Activated T-cell treated with anti-CD3 and anti-CD28 coated beads, Interleukin-2, amount 50 U/mL, for 72 hours (primary cell): ENCODE results near the gene DNM1L. TPM values are rescaled to one million over a fixed set of nuclear protein-coding genes. Genes with fewer than 3 reads are reported as not detected.
"Not testable (repeated sequence)": the region's sequence is repeated elsewhere in the genome, so short reads cannot be mapped to it uniquely, and the experiment has no call there.

Experiments used
- ATAC-seq, 2 donors: fragments of 150-1000 bp; cut with Tn5 transposase; replicated peaks in 1 of 2; 2 replicates each; pipeline ENCODE4 v1.10.0; 2021; ENCODE audit warnings: moderate library complexity in 2 of 2, mild to moderate bottlenecking in 1 of 2
- DNase-seq, 2 donors: peaks; one replicate each; pipeline ENCODE4 v3.0.0; 2021 to 2022; ENCODE audit warnings: mixed read lengths in 1 of 2
- H3K27ac Mint-ChIP-seq: one replicate; pipeline ENCODE4 v1.8.0; 2022; ENCODE audit warnings: mild to moderate bottlenecking, moderate library complexity, mixed read lengths
- H3K27me3 Mint-ChIP-seq: one replicate; pipeline ENCODE4 v1.8.0; 2022; ENCODE audit warnings: low read depth, mixed read lengths
- H3K36me3 Mint-ChIP-seq, 2 donors: one replicate each; pipeline ENCODE4 v1.8.0; 2022; ENCODE audit warnings: mixed read lengths in 2 of 2, mild to moderate bottlenecking in 1 of 2; ENCODE audit not compliant: insufficient read depth in 2 of 2
- H3K4me1 Mint-ChIP-seq: one replicate; pipeline ENCODE4 v1.8.0; 2022; ENCODE audit warnings: low read depth, mixed read lengths
- H3K4me3 Mint-ChIP-seq, 2 donors: one replicate each; pipeline ENCODE4 v1.8.0; 2022; ENCODE audit warnings: mild to moderate bottlenecking in 2 of 2, mixed read lengths in 2 of 2, moderate library complexity in 2 of 2
- H3K9me3 Mint-ChIP-seq, 2 donors: one replicate each; pipeline ENCODE4 v1.8.0; 2022; ENCODE audit warnings: mixed read lengths in 2 of 2
- total RNA-seq, 2 donors: library from RNA; stranded (reverse); gene quantifications; one replicate each; pipeline ENCODE4 v1.2.3, GENCODE V29; 2022

Gene DNM1L
- total RNA-seq, 2 donors from 2014 or later: 60.0 to 60.3 TPM

DNA sequence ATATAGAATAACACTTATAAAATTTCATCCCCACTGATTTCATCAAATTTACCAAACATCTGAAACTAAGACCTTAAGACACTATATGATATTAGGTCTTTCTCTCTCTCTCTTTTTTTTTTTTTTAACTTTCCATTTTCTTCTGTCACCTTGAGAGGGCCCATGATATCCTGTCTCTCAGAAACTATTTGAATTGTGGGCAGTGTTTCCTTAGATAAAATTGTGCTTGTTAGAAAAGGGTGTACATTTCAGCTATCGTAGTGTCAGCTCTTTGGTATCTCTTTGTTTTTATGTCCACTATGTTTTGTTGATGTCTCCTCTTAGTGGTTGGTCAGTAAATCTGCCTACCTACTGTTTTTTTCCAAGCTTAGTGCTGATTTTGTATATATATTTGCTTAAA is 23.8 kb downstream of the DNM1L start:
- Mint-ChIP-seq H3K4me1 (peaks cover 6% of the 10 kb centered on the region), H3K9me3 (no peaks in the 10 kb centered on the region), H3K27ac (peak overlapping the region; percentile 59), H3K27me3 (no peaks in the 10 kb centered on the region), H3K36me3 (no peaks in the 10 kb centered on the region), H3K4me3 (no peak overlapping the region)
- no peak for ATAC-seq
- DNase-seq: no peak

GRCh38 chr12:32705783-32706182 is 26.7 kb downstream of the DNM1L start:
- H3K27ac Mint-ChIP-seq: peak overlapping the region; percentile 54
- ATAC-seq: no peak
- H3K4me1 Mint-ChIP-seq: peaks cover 6% of the 10 kb centered on the region
- no peaks in the 10 kb centered on the region for H3K9me3 Mint-ChIP-seq
- H3K36me3 Mint-ChIP-seq: no peaks in the 10 kb centered on the region
- no peaks in the 10 kb centered on the region for H3K27me3 Mint-ChIP-seq
- DNase-seq: no peak
- H3K4me3 Mint-ChIP-seq: no peak overlapping the region

- H3K9me3 Mint-ChIP-seq: no peaks in the 10 kb centered on the region
- no peaks in the 10 kb centered on the region for H3K27me3 Mint-ChIP-seq
- peak overlapping the region in 1 of 2 donors; percentile 34 for H3K4me3 Mint-ChIP-seq
- H3K4me1 Mint-ChIP-seq: peaks cover 6% of the 10 kb centered on the region
- peak overlapping the region; percentile 59 for H3K27ac Mint-ChIP-seq
- peak in 1 of 2 donors; percentile 75 for ATAC-seq
- no peak for DNase-seq
- H3K36me3 Mint-ChIP-seq: no peaks in the 10 kb centered on the region
Observed at GRCh38 chr12:32706335-32707024, 27.4 kb downstream of the DNM1L start.

DNA sequence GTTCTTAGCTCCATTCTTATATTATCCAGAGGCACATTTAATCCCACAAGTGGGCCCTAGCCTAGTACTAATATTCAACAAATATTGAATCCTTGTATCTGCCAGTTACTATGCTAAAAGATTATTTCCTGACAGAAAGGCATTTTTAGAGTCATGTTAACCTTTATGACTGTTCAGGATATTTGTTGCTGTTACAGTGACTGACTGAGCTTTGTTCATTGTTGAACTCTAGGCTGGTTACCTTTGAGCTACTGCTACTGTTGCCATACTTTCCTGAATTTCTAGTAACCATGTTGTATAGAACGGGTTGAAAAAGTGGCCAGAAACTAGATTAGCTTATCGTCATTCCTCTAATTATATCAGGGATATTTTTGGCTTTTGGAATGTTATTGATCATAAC is 29.8 kb downstream of the DNM1L start:
- H3K27ac Mint-ChIP-seq: no peak overlapping the region
- no peak for ATAC-seq
- H3K9me3 Mint-ChIP-seq: no peaks in the 10 kb centered on the region

GRCh38 chr12:32714772-32715171 is 35.7 kb downstream of the DNM1L start:
- H3K4me3 Mint-ChIP-seq: no peak overlapping the region
- ATAC-seq (no peak), DNase-seq (no peak)
- H3K9me3 Mint-ChIP-seq: no peaks in the 10 kb centered on the region
- H3K27me3 Mint-ChIP-seq: no peaks in the 10 kb centered on the region
- peaks cover 4 to 7% of the 10 kb centered on the region in 2 donors for H3K36me3 Mint-ChIP-seq
- H3K27ac Mint-ChIP-seq: no peak overlapping the region
- H3K4me1 Mint-ChIP-seq: no peaks in the 10 kb centered on the region

More for the DNA sequence above, 29.8 kb downstream of the DNM1L start:
- Mint-ChIP-seq H3K27me3 (no peaks in the 10 kb centered on the region), H3K4me3 (no peak overlapping the region), H3K4me1 (peaks cover 6% of the 10 kb centered on the region), H3K36me3 (peaks cover 2 to 6% of the 10 kb centered on the region in 2 donors)
- DNase-seq: no peak

- Mint-ChIP-seq H3K4me3 (no peak overlapping the region), H3K27ac (peak overlapping the region; percentile 63), H3K9me3 (no peaks in the 10 kb centered on the region), H3K27me3 (no peaks in the 10 kb centered on the region), H3K36me3 (peaks cover 1 to 2% of the 10 kb centered on the region in 2 donors), H3K4me1 (no peaks in the 10 kb centered on the region)
- DNase-seq (no peak), ATAC-seq (no peak)
Observed at GRCh38 chr12:32718926-32719325, 39.8 kb downstream of the DNM1L start.

DNA sequence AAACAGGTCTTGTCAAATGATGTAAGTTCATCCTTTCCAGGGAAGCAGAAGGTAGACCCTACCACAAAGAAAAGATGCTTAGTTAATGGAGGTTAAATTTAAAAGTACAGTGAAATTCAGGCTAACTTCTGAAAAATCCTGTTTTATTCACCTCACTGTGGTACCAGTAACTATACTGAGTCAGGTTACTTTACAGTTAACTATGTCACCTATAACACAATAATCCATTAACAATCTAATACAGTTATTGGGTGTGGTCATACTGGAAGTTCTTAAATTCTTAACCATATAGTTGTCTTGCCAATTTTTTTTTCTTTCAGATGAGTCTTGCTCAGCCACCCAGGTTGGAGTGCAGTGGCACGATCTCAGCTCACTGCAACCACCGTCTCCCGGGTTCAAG is 46.2 kb downstream of the DNM1L start:
- H3K9me3 Mint-ChIP-seq, ATAC-seq, DNase-seq, H3K4me1 Mint-ChIP-seq, H3K27me3 Mint-ChIP-seq, H3K4me3 Mint-ChIP-seq, H3K27ac Mint-ChIP-seq: not testable (repeated sequence)
- peaks cover 5 to 11% of the 10 kb centered on the region in 2 donors for H3K36me3 Mint-ChIP-seq

DNA sequence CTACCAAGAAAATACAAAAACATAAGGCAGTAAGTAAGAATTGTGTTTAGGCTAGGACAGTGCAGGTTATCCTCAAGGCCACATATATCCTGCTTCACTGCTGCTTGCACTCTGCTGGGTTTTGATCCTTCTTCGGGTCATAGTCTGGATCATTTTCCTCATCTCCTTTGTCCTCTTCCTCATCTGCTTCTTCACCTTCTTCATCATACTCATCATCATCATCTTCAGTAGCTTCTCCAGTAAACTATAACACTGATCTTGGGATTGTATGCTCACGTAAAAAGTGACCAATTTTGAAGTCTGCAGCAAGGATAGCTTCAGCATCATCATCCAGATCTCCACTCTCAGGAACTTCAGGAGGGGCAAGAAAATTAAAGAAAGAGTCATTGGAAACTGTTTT is 47.2 kb downstream of the DNM1L start:
- Mint-ChIP-seq H3K36me3 (peaks cover 5 to 11% of the 10 kb centered on the region in 2 donors), H3K27me3 (no peaks in the 10 kb centered on the region), H3K27ac (peak overlapping the region; percentile 36), H3K4me1 (peaks cover 7% of the 10 kb centered on the region), H3K4me3 (no peak overlapping the region), H3K9me3 (no peaks in the 10 kb centered on the region)
- DNase-seq (no peak), ATAC-seq (no peak)

- Mint-ChIP-seq H3K4me1 (peaks cover 7% of the 10 kb centered on the region), H3K27me3 (no peaks in the 10 kb centered on the region), H3K4me3 (no peak overlapping the region), H3K36me3 (peaks cover 5 to 12% of the 10 kb centered on the region in 2 donors), H3K27ac (peak overlapping the region; percentile 56), H3K9me3 (no peaks in the 10 kb centered on the region)
- DNase-seq (no peak), ATAC-seq (no peak)
Observed at GRCh38 chr12:32727237-32727636, 48.1 kb downstream of the DNM1L start.

DNA sequence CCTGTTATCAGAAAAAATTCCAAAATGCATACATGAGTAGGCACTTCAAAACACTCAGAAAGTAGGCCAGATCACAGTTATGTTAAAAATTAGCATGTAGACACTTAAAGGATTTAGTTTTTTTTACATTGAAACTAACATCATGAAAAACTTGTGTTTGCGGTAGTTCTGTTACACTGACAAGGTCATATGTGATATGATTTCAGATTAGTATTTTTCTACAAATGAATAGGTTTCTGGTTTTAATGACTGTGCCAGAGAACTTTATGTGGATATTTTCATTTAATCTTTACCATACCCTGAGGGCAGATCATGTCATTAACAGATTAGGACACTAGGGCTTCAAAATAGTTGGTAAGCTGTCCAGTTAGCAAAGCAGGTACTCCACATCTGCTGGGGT is 55.9 kb downstream of the DNM1L start:
- no peaks in the 10 kb centered on the region for H3K27me3 Mint-ChIP-seq
- no peak for ATAC-seq
- H3K4me1 Mint-ChIP-seq: peaks cover 2% of the 10 kb centered on the region
- H3K9me3 Mint-ChIP-seq: no peaks in the 10 kb centered on the region
- H3K36me3 Mint-ChIP-seq: peaks cover 0 to 19% of the 10 kb centered on the region in 2 donors
- H3K27ac Mint-ChIP-seq: no peak overlapping the region
- DNase-seq: no peak
- H3K4me3 Mint-ChIP-seq: no peak overlapping the region

DNA sequence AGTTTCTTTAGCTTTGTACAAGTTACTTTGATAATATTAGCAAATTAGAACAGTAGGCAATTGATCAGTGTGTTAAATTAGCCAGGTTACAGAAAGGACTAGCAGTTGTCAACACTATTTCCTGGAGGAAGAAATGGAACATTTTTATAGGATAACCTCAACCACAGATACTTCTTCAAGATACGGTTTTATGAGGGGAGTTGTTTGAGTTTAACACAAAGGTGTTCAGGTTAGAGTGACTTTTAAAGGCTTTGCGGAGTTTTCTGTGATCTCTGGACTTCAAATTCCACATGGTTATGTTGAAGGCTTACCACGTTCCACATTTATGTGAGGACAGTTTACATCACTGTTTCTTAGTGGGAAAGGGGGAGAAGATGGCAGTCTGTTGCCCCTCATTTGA is 57.3 kb downstream of the DNM1L start:
- no peak for ATAC-seq
- no peak for DNase-seq
- peaks cover 0 to 22% of the 10 kb centered on the region in 2 donors for H3K36me3 Mint-ChIP-seq
- H3K27me3 Mint-ChIP-seq: no peaks in the 10 kb centered on the region
- H3K4me3 Mint-ChIP-seq: no peak overlapping the region
- H3K27ac Mint-ChIP-seq: peak overlapping the region; percentile 69
- H3K9me3 Mint-ChIP-seq: no peaks in the 10 kb centered on the region
- no peaks in the 10 kb centered on the region for H3K4me1 Mint-ChIP-seq

DNA sequence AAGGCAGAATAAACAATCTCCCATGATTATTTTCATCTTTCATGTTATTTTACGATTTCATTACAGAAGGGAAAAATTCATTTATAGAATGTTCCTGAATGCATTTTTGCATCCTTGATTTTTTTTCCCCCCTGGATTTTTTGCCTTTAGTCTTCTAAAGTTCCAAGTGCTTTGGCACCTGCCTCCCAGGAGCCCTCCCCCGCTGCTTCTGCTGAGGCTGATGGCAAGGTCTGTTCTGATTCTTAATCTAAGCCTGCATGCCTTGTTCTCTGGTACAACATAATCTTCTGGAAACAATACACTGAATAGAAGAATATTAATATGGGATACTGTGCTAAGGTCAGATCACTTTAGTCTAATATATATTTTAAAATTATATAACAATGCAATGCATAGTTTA is 58.6 kb downstream of the DNM1L start:
- Mint-ChIP-seq H3K4me1 (no peaks in the 10 kb centered on the region), H3K9me3 (no peaks in the 10 kb centered on the region), H3K36me3 (peaks cover 1 to 23% of the 10 kb centered on the region in 2 donors), H3K27me3 (no peaks in the 10 kb centered on the region), H3K27ac (no peak overlapping the region), H3K4me3 (no peak overlapping the region)
- ATAC-seq (no peak), DNase-seq (no peak)

DNA sequence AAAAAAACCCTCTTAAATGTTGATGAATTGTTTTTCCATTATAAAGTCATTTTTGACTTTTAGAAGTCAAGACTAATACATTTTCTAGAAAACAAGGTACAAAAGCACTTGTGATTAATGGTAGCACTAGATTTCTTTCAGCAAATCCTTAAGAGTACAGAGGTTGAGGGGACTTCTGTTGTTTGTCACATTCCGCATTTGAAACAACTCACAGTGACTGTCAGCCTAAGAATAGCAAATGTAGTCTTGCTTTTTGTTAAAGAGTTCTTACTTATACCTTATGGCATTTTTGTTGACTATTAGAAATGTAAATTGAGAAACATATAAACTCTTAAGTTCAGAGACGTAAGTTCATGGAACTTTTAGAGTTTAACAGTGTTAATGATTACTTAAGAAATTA is 60.2 kb downstream of the DNM1L start:
- Mint-ChIP-seq H3K27ac (no peak overlapping the region), H3K9me3 (no peaks in the 10 kb centered on the region), H3K36me3 (peaks cover 1 to 26% of the 10 kb centered on the region in 2 donors), H3K4me3 (no peak overlapping the region), H3K4me1 (peaks cover 11% of the 10 kb centered on the region), H3K27me3 (no peaks in the 10 kb centered on the region)
- no peak for ATAC-seq
- no peak for DNase-seq

DNA sequence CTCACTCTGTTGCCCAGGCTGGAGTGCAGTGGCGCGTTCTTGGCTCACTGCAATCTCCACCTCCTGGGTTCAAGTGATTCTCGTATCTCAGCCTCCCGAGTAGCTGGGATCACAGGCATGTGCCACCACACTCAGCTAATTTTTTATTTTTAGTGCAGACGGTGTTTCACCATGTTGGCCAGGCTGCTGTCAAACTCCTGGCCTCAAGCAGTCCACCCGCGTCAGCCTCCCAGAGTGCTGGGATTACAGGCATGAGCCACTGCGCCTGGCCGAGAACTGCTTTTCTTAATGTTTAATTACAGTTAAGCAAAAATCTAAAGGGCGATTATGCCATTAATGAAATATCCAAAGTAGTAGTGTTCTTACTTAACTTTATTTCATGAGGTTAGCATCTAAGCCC is 63.0 kb downstream of the DNM1L start:
- Mint-ChIP-seq H3K9me3 (no peaks in the 10 kb centered on the region), H3K4me1 (peaks cover 16% of the 10 kb centered on the region), H3K27me3 (no peaks in the 10 kb centered on the region), H3K4me3 (no peak overlapping the region), H3K36me3 (peaks cover 1 to 32% of the 10 kb centered on the region in 2 donors), H3K27ac (no peak overlapping the region)
- ATAC-seq (no peak), DNase-seq (no peak)
